GM18873 (cell line): ENCODE data around the gene MARS1.

Experiments
- ATAC-seq: cut with Tn5 transposase; IDR thresholded peaks from one replicate; pipeline ENCODE4 v1.9.1; 2021; ENCODE audit warnings: mild to moderate bottlenecking, moderate library complexity, moderate number of reproducible peaks; ENCODE audit not compliant: unreplicated experiment, low FRiP score

The MARS1 gene

DNA sequence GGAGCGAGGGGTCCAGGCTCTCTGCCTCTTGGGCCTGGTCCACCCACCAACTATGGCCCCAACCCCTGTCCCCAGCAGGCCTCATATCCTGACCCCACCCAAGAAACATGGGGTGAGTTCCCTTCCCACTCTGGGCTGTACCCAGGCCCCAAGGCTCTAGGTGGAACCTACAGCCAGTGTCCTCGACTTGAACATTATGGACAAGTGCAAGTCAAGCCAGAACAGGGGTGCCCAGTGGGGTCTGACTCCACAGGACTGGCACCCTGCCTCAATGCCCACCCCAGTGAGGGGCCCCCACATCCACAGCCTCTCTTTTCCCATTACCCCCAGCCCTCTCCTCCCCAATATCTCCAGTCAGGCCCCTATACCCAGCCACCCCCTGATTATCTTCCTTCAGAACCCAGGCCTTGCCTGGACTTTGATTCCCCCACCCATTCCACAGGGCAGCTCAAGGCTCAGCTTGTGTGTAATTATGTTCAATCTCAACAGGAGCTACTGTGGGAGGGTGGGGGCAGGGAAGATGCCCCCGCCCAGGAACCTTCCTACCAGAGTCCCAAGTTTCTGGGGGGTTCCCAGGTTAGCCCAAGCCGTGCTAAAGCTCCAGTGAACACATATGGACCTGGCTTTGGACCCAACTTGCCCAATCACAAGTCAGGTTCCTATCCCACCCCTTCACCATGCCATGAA is 16.8 kb upstream of the MARS1 start:
- no peak for ATAC-seq

- no peak for ATAC-seq
Observed at GRCh38 chr12:57471661-57472060, 16.2 kb upstream of the MARS1 start.

DNA sequence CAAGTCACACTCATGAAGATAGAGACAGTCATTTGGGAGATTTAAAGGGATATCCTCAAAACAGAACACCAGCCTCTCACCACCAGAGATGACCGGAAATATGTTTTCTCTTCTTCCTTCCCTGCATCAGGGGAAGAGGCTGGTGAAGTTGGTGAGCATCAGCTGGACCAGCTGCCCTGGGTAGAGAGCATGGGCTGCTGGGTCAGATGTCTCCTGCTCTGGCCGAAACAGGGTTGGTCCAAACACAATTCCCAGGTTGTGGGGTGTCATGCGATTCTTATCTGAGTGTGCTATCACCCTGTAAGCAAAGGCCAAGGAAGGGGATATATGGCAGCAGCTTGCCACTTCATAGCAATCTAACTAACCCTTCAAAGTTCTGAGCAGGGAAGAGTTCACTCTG is 15.5 kb upstream of the MARS1 start:
- no peak for ATAC-seq

DNA sequence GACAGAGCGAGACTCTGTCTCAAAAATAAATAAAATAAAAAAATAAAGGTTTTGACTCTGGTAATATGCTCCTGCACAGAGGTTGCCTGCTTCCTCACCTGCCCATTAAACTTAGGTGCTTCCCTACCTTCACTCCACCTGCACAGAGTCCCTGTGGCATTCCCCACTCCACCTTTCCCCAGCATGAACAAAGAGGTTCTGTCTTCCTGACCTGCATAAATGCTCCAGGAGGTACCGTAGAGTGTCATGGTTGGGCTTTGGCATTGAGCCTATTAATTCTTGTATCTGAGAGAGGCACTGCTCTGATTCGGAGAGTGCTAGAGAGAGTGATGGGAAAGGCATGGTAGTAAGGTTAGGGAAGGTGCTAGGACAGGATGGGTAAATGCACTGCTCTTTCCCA is 14.5 kb upstream of the MARS1 start:
- no peak for ATAC-seq

DNA sequence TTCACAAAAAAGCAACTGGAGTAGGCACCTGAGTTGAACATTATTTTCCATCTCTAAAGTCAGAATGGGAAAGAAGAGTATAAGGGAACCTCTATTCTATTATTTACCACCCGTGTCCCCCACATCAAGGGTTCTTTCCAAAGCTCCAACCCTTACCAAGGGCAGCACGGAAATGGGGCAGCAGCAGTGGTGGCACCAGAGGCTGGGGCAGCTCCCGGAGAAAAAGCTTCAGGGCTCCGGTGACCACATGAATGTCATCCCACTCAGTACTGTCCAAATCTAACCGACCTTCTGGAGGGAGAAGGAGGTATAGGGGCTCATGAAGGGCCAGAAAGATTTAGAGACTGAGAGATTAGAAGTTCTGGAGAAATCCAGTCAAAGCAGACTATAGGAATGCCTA is 14.0 kb upstream of the MARS1 start:
- no peak for ATAC-seq

DNA sequence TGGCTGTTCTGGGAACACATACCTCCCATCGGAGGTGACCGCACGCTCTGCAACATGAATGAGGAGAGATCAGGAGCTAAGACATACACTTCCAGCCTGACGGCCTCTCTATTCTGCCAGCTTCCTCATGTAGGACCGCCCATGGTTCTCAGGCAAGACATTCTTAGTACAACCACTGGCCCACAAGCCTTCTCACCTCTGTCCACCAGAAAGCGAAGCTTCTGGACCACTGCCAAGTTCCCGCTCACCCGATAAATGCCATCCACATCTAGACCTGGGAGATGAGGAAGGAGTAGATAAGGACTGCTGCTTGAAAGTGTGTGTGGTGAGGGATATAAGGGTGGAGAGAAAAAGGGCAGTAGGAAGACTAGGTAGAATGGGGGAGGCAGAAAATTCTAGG is 13.4 kb upstream of the MARS1 start:
- no peak for ATAC-seq

GRCh38 chr12:57474862-57475261 is 13.0 kb upstream of the MARS1 start:
- no peak for ATAC-seq

DNA sequence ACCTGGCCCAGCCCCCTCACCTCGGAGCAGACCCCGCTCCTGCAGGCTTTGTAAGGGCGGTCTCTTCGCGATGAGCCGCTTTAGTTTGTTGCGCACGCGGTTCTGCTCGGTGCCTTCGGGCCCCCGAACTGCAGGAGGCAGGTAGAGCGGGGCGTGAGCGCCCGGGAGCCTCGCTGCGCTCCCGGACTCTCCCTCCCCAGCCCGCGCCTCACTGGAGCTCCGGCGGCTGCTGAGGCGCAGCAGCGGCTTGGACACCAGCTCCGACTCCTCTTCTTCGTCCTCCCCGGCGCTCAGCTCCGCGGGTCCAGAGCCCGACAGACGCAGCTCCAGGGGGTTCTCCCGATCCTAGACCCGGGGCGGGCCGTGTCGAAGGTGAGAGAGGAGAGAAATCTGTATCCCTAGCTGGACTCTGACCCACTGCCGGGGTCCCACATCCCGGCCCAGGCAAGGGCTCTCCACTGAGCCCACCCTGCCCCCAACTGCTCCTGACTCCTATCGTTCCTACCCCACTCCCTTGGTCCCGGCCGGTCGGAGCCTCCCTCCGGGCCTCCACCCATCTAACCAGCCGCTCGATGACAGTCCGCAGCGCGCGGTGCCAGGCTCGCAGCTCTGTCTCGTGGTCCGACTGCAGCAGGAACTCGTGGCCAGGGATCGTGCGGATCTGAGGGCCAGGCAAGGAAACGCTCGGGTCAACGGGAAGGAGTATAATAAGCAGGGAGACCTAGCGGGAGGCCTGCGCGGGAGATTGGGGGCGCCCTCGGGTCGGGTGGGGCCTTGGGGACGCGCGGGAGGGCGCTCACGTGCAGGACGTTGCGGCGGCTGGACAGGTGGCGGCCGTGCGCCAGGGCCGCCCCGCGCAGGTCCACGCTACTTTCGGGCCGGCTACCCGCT is 12.4 kb upstream of the MARS1 start:
- ATAC-seq: no peak

DNA sequence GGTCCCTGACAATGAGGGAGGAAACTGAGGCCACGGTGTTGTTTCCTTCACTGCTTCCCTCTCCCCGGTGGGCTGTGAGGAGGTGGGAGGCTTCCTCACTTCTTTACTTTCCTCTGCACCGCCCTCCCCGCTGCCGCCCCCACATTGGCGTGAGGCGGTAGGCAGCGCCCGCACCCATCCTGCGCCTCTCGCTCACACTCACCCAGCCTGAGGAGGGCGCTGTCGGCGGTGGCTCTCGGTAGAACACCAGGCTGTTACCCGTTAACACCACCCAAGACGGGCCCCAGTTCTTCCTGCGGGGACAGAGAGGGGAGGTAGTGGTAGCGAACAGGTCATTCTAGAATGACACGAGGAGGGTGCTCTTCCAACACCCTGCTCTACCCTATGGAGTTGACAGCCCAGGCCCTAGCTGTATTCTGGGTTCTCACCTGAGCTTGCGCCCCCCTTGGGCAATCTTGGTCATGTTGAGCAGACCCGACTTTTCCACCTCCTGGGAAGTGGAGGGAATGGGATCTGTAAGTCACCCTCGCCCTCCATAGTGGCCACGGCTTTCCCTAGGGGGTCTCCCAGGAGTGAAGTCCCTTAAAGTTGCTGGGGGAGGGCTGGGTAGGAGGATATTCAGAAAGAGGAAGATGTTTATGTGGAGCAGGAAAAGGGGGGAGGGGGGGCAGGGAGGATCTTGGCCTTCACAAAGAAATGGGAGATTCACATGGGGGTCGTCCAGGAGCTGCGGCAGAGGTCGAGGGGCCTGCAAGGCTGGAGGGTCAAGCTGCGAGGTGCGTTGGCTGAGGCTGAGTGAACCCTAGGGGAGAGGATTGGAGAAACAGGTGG is 11.5 kb upstream of the MARS1 start:
- ATAC-seq: no peak

GRCh38 chr12:57476993-57477709 is 10.7 kb upstream of the MARS1 start:
- no peak for ATAC-seq

- no peak for ATAC-seq
Observed at GRCh38 chr12:57477710-57478681, 9.9 kb upstream of the MARS1 start.

DNA sequence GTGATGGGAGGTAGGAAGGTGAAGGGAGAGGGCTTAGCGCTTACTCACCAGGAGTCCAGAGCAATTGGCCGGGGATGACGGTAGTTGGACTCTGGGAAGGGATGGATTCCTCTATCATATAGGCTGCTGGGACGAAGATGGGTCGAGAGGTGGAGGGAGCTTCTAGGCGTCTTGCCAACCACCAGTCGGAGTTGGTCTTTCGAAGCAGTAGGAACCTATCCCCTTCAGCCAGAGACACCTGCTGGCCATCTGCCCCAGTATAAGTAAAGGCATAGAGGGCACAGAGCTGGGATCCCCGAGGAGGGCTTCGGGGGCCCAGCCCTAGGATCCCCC is 8.9 kb upstream of the MARS1 start:
- ATAC-seq: no peak

DNA sequence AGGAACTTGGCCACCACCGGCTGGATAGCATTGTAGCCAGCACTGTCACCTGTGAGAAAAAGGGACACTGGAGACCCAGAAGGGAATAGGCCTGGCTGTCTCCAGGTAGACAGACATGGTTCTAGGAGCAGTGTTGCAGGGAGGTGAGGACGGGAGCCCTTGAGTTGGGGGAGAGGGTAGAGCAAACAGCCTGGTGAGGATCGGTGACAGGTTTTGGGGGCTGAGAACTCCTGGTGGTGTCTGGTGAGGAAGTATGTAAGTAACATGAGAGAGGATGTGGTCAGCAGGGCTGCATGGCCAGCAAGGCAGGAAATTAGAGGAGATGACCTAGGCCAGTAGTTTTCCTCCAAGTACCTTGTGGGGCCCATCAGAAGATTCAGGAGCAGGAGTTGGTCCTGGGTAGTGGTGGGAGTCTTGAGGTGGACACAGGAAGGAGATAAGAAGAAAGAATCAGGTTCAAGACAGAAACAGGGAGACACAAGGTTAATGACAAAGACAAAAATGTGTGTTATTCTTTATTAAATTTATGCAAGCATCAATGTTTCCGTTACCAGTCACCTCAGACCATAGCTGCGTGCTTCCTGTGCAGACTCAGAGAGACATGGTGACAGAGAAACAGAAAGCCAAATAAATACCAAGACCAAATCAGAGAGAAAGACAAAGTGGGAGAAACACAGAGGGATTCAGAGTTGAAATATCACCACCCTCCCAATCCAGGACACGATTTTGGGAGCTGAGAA is 8.3 kb upstream of the MARS1 start, which contains the start of gene ARHGAP9:
TSS of gene ARHGAP9 (minus strand) at position 491 of the 740 bp plus-strand sequence. CDS start at position 31, 460 bp downstream.
- ATAC-seq: peak; percentile 38

DNA sequence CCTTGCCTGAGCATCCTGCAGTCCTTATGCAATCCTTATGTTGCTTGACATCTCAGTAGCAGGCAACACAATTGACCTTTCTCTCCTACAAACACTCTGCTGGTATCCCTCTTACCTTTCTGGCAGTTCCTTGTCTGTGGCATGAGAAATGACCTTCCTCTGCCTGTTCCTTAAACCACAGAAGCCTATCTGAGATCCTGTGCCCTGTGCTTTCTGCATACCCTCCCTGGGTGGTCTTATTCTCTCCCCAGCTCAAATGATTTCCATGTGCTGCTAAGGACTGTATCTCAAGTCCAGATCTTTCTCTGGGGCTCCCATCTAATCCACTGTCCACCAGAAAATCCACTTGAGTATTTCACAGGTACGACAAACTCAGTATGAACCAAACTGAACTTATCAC is 6.2 kb upstream of the MARS1 start:
- ATAC-seq: no peak

DNA sequence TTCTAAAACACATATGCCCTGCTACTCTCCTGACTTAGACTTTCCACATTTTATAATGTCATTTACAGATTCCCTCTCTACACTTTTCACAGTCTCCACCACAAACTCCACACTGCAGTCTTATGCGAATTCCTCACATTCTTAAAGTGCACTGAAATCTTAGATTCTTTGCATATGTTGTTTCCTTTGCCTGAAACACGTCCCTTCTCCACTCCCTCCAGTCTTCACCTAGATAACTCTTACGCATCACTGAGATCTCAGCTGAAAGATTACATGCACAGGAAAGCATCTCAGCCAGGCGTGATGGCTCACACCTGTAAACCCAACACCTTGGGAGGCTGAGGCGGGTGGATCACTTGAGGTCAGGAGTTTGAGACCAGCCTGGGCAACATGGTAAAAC is 4.4 kb upstream of the MARS1 start:
- no peak for ATAC-seq

GRCh38 chr12:57485695-57486094 is 2.2 kb upstream of the MARS1 start:
- ATAC-seq: no peak

DNA sequence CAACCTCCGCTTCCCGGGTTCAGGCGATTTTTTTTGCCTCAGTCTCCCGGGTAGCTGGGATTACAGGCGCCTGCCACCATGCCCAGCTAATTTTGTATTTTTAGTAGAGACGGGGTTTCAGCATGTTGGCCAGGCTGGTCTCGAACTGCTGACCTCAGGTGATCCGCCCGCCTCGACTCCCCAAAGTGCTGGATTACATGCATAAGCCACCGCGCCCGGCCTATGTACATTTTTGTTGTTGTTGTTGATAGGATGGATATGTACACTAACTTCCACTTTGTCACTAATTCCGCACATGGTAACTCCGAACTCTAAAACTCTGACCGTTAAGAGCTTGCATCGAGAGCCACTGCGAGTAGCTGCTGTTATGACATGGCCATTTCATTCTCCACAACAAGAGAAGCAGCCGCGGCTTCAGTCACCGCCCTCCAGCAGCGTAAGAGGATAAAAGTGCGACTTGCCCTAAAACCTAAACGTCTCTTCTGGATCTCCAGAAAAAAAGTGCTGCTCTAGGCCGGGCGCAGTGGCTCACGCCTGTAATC is 742 bp upstream of the MARS1 start:
- ATAC-seq: no peak

DNA sequence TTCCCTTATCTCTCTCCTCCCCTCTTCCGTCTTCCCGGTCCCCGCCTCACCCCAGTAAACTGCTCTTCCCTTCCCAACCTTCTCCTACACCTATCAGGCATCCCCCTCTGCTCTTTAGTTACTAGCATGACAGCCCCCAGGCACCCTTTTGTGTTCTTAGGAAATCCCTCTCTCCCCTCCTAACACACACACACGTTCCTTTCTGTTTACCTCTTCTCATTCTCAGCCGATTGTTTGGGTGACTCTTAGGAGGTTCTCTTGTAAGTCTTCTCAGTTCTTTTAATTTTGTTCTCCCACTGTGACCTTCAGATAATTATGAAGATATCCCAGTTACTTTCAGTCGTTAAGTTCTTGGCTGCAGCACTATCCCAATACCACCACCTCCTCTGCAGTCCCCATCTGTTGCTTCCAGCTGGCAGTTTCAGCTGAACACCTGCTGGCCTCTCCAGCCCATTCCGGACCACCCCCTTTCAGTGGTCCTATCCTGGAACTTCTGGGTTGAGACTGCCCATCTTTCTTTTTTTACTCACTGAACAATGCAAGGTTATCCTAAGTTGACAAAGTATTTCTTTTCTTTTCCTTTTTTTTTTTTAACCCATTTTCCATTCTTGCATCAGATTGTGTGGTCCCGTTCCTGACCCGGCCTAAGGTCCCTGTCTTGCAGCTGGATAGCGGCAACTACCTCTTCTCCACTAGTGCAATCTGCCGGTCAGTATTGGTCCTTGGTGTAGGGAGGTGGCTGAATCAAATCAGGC is 711 bp downstream of the MARS1 start:
- ATAC-seq: no peak
